SU-DHL-6 (cell line): ENCODE measurements around the gene COG4.

Experiments used
- H2AFZ ChIP-seq: fragments of 200-600 bp; sonication (generic); 2 replicates; pipeline ENCODE4 v1.6.1; 2014; ENCODE audit warnings: low read depth, mild to moderate bottlenecking, moderate library complexity, mixed read lengths, antibody characterized with exemption, low read length; ENCODE audit not compliant: severe bottlenecking
- H3F3A ChIP-seq: fragments of 200-600 bp; shearing (Covaris generic); 2 replicates; pipeline ENCODE4 v1.6.0; 2016; ENCODE audit warnings: antibody characterized with exemption, mild to moderate bottlenecking; ENCODE audit not compliant: insufficient read depth
- H3K27ac ChIP-seq: fragments of 200-600 bp; sonication (generic); 2 replicates; pipeline ENCODE4 v1.5.1; 2016; ENCODE audit warnings: low read depth, mild to moderate bottlenecking, low read length, moderate library complexity, mixed read lengths
- H3K27me3 ChIP-seq: fragments of 200-600 bp; sonication (generic), shearing (Covaris generic); 2 replicates; pipeline ENCODE4 v1.6.0; 2014; ENCODE audit warnings: mild to moderate bottlenecking, low read length
- H3K36me3 ChIP-seq: fragments of 200-600 bp; sonication (generic); 2 replicates; pipeline ENCODE4 v1.6.1; 2014; ENCODE audit warnings: mild to moderate bottlenecking, low read length, mixed read lengths
- H3K4me2 ChIP-seq: fragments of 300-600, 200-600 bp; shearing (Covaris generic), sonication (generic); 2 replicates; pipeline ENCODE4 v1.6.0; 2014; ENCODE audit warnings: low read length, low read depth, mild to moderate bottlenecking; ENCODE audit not compliant: poor library complexity, severe bottlenecking
- H3K4me3 ChIP-seq: fragments of 200-600 bp; sonication (generic); 2 replicates; pipeline ENCODE4 v1.5.1; 2014; ENCODE audit warnings: antibody characterized with exemption, low read length, mild to moderate bottlenecking, mixed read lengths; ENCODE audit not compliant: insufficient read depth, poor library complexity, severe bottlenecking
- H3K79me2 ChIP-seq: fragments of 200-600 bp; sonication (generic); 2 replicates; pipeline ENCODE4 v1.6.1; 2014; ENCODE audit warnings: mild to moderate bottlenecking, low read length, moderate library complexity; ENCODE audit not compliant: insufficient read depth
- H3K9ac ChIP-seq: fragments of 200-600 bp; sonication (generic); 2 replicates; pipeline ENCODE4 v1.7.0; 2014; ENCODE audit warnings: mild to moderate bottlenecking, low read length
- H3K9me2 ChIP-seq: fragments of 200-600 bp; sonication (generic); replicated peaks from 2 replicates; pipeline ENCODE4 v1.6.1; 2014; ENCODE audit warnings: low read length; ENCODE audit not compliant: insufficient read depth
- H3K9me3 ChIP-seq: fragments of 200-600 bp; sonication (generic); 2 replicates; pipeline ENCODE4 v1.6.1; 2014; ENCODE audit warnings: low read length, mixed read lengths; ENCODE audit not compliant: insufficient read depth
- H4K20me1 ChIP-seq: fragments of 200-600 bp; sonication (generic); 2 replicates; pipeline ENCODE4 v1.6.1; 2014; ENCODE audit warnings: low read depth, mild to moderate bottlenecking, antibody characterized with exemption, low read length, moderate library complexity, mixed read lengths
- EZH2phosphoT487 ChIP-seq: fragments of 200-600 bp; sonication (generic), shearing (Covaris generic); conservative IDR thresholded peaks from 2 replicates; pipeline ENCODE4 v1.6.1; 2018; ENCODE audit warnings: mild to moderate bottlenecking, antibody characterized with exemption, low read length, moderate library complexity, mixed read lengths
- TF ChIP-seq, protein P1 (sequence below): fragments of 200-600 bp; sonication (generic); IDR thresholded peaks from one replicate; pipeline ENCODE4 v1.5.1; 2017; ENCODE audit warnings: antibody characterized with exemption, mild to moderate bottlenecking, low read length, moderate library complexity; ENCODE audit not compliant: insufficient read depth, poor library complexity, severe bottlenecking

Gene COG4

DNA sequence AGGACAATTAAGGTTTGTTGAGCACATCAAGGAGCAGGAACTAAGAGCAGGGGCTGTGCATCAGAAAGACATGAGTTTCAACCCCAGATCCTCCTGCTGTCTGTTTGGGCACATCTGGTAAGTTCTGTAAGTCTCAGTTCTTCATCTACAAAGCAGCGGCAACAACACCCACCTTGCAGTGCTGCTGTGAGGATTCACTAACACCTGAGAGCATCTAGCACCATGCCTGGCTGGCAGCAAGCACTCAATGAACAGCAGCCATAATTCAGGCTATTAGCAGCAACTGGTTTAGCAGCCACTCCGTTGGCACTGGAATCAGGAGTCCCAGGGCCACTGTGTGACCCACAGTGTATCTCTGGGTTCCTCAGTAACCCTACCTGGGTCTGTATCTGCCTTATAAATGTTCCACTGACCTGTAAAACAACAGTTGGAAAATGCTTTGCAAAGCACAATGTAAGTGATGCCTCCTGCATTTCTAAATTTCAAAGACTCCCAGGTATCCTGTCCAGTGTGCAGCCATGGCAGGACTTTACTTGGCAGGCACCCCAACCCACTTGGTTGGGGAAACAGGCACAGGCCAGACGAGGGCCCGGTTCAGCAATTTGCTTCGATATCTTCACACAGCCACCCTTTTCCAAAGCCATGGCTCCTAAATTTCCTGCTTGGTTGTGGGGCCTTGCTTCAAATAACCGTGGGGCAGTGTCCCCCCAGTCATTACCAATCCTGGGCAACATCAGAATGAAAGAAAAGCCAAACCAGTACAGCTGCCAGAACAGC, 88.7 kb downstream of the COG4 start:
- H3K9ac ChIP-seq, result no peak overlapping the region
- H3K36me3 ChIP-seq, result no peaks in the 10 kb centered on the region
- H3K27me3 ChIP-seq, result no peaks in the 10 kb centered on the region
- peak overlapping the region; percentile 67 for H3K27ac ChIP-seq
- H3K79me2 ChIP-seq, result peaks cover 35% of the 10 kb centered on the region
- no peak overlapping the region for H2AFZ ChIP-seq
- H4K20me1 ChIP-seq, result no peaks in the 10 kb centered on the region
- TF ChIP-seq, protein P1, sequence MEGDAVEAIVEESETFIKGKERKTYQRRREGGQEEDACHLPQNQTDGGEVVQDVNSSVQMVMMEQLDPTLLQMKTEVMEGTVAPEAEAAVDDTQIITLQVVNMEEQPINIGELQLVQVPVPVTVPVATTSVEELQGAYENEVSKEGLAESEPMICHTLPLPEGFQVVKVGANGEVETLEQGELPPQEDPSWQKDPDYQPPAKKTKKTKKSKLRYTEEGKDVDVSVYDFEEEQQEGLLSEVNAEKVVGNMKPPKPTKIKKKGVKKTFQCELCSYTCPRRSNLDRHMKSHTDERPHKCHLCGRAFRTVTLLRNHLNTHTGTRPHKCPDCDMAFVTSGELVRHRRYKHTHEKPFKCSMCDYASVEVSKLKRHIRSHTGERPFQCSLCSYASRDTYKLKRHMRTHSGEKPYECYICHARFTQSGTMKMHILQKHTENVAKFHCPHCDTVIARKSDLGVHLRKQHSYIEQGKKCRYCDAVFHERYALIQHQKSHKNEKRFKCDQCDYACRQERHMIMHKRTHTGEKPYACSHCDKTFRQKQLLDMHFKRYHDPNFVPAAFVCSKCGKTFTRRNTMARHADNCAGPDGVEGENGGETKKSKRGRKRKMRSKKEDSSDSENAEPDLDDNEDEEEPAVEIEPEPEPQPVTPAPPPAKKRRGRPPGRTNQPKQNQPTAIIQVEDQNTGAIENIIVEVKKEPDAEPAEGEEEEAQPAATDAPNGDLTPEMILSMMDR, result no peak
- TF ChIP-seq EZH2phosphoT487, result no peak
- no peaks in the 10 kb centered on the region for H3K9me3 ChIP-seq
- no peaks in the 10 kb centered on the region for H3K9me2 ChIP-seq
- no peak overlapping the region for H3K4me3 ChIP-seq
- peak overlapping the region; percentile 1 for H3K4me2 ChIP-seq
- H3F3A ChIP-seq, result peaks cover 52% of the 10 kb centered on the region

DNA sequence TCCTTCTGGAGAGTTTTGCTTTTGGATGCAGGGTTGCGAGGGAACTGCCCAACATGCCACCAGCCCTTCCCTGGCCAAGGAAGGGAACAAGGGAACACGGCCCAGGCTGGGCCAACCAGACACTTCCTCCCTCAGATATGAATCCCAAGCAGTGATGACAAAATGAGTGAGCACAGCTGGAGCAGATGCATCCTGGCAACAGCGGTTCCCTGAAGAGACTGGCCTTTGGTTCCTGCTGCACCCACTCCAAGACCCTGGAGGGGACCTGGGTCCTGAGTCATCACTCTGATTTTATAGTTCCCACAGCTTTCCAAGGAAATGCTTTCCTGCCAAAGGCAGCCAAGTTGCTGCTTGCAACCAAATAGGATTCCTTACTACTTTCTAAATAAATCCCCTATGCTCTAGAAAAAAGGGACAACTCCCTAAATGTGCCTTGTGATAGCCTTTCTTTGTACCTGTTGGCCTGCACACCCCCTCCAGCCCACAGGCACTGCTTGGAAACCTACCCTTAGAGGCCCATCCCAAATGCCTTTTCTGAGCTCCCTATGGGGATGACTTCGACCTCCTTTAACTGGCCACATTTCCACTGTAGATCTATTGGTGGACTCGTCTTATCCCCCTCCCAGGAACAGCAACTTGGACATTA, 89.8 kb downstream of the COG4 start:
- Histone ChIP-seq H3K9ac (peak overlapping the region; percentile 22), H3K79me2 (peaks cover 41% of the 10 kb centered on the region), H3K9me2 (no peaks in the 10 kb centered on the region), H3K4me2 (peak overlapping the region; percentile 78), H3K27ac (peak overlapping the region; percentile 100), H3K27me3 (no peaks in the 10 kb centered on the region), H4K20me1 (no peaks in the 10 kb centered on the region), H2AFZ (no peak overlapping the region), H3F3A (peaks cover 53% of the 10 kb centered on the region), H3K9me3 (no peaks in the 10 kb centered on the region), H3K4me3 (no peak overlapping the region), H3K36me3 (no peaks in the 10 kb centered on the region)
- no peak for TF ChIP-seq EZH2phosphoT487
- TF ChIP-seq, protein P1, result no peak

DNA sequence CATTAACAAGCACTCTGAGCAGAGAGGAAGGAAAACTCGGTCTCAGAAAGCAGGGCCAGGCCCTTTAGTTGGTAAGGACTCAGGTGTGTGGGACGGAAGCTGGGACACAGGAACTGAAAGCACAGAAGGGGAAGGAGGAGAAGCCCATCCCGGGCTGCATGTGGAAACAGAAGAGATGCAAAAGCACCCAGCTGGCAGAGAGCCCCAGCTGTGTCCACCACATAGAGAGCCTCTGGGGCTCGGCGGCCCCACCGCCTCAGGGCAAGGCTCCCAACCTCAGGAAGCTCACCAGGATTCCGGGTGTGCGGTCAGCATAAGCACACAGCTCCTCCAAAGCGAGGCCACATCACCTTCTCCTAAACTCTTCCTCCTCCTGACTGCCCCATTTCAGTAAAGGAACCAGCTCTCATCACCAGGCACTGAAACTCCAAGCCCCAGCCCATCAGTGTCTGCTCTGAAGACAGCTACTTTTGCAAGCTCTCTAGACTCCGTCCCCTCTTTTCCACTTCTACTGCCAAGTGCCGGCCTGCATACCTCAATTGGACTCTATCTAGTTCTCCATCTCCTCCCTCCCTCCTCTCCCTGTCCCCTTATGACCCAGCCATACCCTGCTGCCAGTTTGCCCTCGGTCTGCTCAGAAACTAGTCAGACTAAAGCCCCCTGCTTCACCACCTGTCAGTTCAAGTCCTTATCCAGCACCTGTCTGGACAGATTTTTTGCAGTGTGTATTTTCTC, 90.5 kb downstream of the COG4 start:
- TF ChIP-seq, protein P1, result no peak
- no peak for TF ChIP-seq EZH2phosphoT487
- no peaks in the 10 kb centered on the region for H3K27me3 ChIP-seq
- no peak overlapping the region for H3K4me3 ChIP-seq
- H3K36me3 ChIP-seq, result no peaks in the 10 kb centered on the region
- H2AFZ ChIP-seq, result no peak overlapping the region
- no peaks in the 10 kb centered on the region for H4K20me1 ChIP-seq
- peak overlapping the region; percentile 22 for H3K9ac ChIP-seq
- H3K27ac ChIP-seq, result peak overlapping the region; percentile 100
- no peaks in the 10 kb centered on the region for H3K9me3 ChIP-seq
- H3F3A ChIP-seq, result peaks cover 53% of the 10 kb centered on the region
- peaks cover 43% of the 10 kb centered on the region for H3K79me2 ChIP-seq
- H3K4me2 ChIP-seq, result peak overlapping the region; percentile 78
- H3K9me2 ChIP-seq, result no peaks in the 10 kb centered on the region
